Measurements from ENCODE around the gene NT5M. TPM values are rescaled to one million over a fixed set of nuclear protein-coding genes. Genes with fewer than 3 reads are reported as not detected.

Gene NT5M
- total RNA-seq, 1 donor from 2014 or later, result 4.6 TPM

DNA sequence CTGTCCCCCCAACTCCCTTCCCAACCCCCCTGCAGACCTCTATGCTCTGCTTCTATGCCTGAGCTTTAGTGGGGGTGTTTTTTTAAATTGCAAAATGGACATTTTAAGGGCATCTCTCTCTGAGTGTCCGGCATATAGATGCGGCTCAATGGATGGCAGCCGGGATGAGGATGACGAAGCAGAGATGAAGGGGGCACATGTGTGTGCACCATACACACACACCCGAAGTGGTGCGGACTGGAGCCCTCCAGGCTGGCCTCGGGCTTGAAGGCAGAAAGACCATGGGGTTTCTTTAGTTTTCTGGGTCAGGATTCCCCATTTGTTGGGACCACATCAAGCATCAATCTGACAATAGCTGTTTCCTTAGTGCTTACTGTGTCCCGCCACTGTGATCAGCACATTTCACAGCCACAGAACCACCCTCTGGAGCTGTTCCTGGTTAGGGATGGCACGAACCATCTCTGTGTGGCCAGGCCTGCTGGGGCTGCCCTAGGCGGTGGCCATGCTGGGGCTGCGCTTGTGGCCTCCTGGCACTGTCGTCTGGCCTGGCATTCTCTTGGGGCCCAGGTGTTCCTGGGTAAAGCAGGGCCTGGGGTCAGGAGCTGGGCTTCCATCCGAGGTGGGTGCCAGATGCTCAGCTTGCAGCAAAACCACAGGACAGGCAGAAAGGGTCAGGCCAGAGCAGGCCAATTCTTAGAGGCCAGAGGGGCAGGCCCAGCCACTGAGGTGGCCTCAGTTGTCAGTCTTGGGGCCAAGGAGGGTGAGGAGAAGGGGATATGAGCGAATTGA, 49.9 kb downstream of the NT5M start:
- TF ChIP-seq CTCF (IDR thresholded peaks at IDR 0.05), result no peak
- no peak overlapping the region for H3K27ac ChIP-seq
- H3K36me3 ChIP-seq, result no peaks in the 10 kb centered on the region
- H3K4me3 ChIP-seq, result no peak overlapping the region
- DNase-seq (ENCODE audit: low spot score in 2 of 2), result no peak
- H3K27me3 ChIP-seq, result peaks cover 4% of the 10 kb centered on the region
- no peaks in the 10 kb centered on the region for H3K9me3 ChIP-seq
- no peaks in the 10 kb centered on the region for H3K4me1 ChIP-seq
- intact Hi-C loops (cut with DNase I), result no loop called here

- H3K4me1 ChIP-seq, result no peaks in the 10 kb centered on the region
- no peaks in the 10 kb centered on the region for H3K36me3 ChIP-seq
- peaks cover 4% of the 10 kb centered on the region for H3K27me3 ChIP-seq
- H3K9me3 ChIP-seq, result no peaks in the 10 kb centered on the region
- intact Hi-C loops (cut with DNase I), result no loop called here
- H3K27ac ChIP-seq, result no peak overlapping the region
- DNase-seq (ENCODE audit: low spot score in 2 of 2), result no peak
- no peak for TF ChIP-seq CTCF (IDR thresholded peaks at IDR 0.05)
- H3K4me3 ChIP-seq, result no peak overlapping the region
Observed at GRCh38 chr17:17353625-17354484, 50.7 kb downstream of the NT5M start.

GRCh38 chr17:17354560-17355349, 51.6 kb downstream of the NT5M start:
- Histone ChIP-seq H3K27ac (no peak overlapping the region), H3K4me1 (no peaks in the 10 kb centered on the region), H3K27me3 (peaks cover 4% of the 10 kb centered on the region), H3K4me3 (no peak overlapping the region), H3K36me3 (no peaks in the 10 kb centered on the region), H3K9me3 (no peaks in the 10 kb centered on the region)
- intact Hi-C loops (cut with DNase I), result loop anchor here (1.0 to 5.0 kb wide), 2 partner anchors 143 to 288 kb away; partner anchors contain the start of gene RASD1
- TF ChIP-seq CTCF (IDR thresholded peaks at IDR 0.05), result peak; percentile 79 to 88 (median 81)
- DNase-seq (ENCODE audit: low spot score in 2 of 2), result peak in 1 of 2 donors; percentile 84

- Histone ChIP-seq H3K27me3 (peaks cover 4% of the 10 kb centered on the region), H3K27ac (no peak overlapping the region), H3K4me3 (no peak overlapping the region), H3K4me1 (no peaks in the 10 kb centered on the region), H3K9me3 (no peaks in the 10 kb centered on the region), H3K36me3 (no peaks in the 10 kb centered on the region)
- no peak for DNase-seq (ENCODE audit: low spot score in 2 of 2)
- intact Hi-C loops (cut with DNase I), result loop anchor here (1.0 to 5.0 kb wide), 2 partner anchors 142 to 287 kb away; partner anchors contain the start of gene RASD1
- no peak for TF ChIP-seq CTCF (IDR thresholded peaks at IDR 0.05)
Observed at GRCh38 chr17:17355426-17355825, 52.3 kb downstream of the NT5M start.
